Sigmoid colon (tissue), 4 donors: Measurements from ENCODE around the gene DESI1.

Experiments
- CTCF ChIP-seq, 4 experiments: fragments of 450-650 bp in 3 of 4; fragments of 200-600 bp in 1 of 4; IDR thresholded peaks; one replicate each; pipeline ENCODE4 v1.5.1; 2016 to 2019; ENCODE audit warnings: antibody characterized with exemption in 4 of 4, mild to moderate bottlenecking in 3 of 4, moderate library complexity in 2 of 4
- EP300 ChIP-seq, 4 donors: sonication (generic); formaldehyde crosslinking; IDR thresholded peaks; one replicate each; pipeline ENCODE4 v1.6.1; 2017; ENCODE audit warnings: antibody characterized with exemption in 4 of 4
- POLR2A ChIP-seq, 2 donors: fragments of 450-650 bp; IDR thresholded peaks; one replicate each; pipeline ENCODE4 v1.6.1; 2016; ENCODE audit warnings: antibody characterized with exemption in 2 of 2, mild to moderate bottlenecking in 2 of 2, moderate library complexity in 2 of 2
- POLR2AphosphoS5 ChIP-seq, 4 donors: sonication (generic); formaldehyde crosslinking; IDR thresholded peaks; one replicate each; pipeline ENCODE4 v1.6.1; 2017; ENCODE audit warnings: antibody characterized with exemption in 4 of 4

DNA sequence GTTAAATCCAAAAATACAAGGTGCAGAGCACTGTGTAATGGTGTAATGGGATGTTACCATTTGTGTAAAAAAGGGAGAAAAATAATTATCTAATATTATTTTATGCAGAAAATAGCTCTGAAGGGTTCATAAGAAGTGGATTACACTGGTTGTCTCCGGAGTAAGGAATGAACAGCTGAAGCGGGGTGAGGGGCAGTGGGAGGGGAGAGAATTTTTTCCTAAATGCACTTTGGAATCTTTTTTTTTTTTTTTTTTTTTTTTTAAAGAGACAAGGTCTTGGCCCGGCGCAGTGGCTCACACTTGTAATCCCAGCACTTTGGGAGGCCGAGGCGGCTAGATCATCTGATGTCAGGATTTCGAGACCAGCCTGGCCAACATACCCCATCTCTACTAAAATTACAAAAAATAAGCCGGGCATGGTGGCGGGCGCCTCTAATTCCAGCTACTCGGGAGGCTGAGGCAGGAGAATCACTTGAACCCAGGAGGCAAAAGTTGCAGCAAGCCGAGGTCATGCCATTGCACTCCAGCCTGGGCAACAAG is 69.8 kb downstream of the DESI1 start:
- TF ChIP-seq POLR2A (IDR thresholded peaks at IDR 0.05) = no peak
- no peak for TF ChIP-seq CTCF (IDR thresholded peaks at IDR 0.05)
- no peak for TF ChIP-seq EP300 (IDR thresholded peaks at IDR 0.05)
- no peak for TF ChIP-seq POLR2AphosphoS5 (IDR thresholded peaks at IDR 0.05)
